IMR-90 (cell line): ENCODE data around the gene ARRB1. TPM values are rescaled to one million over a fixed set of nuclear protein-coding genes. Genes with fewer than 3 reads are reported as not detected.

Source experiments
- ATAC-seq: fragments of 200-7000 bp; cut with Tn5 transposase; 2 replicates; pipeline ENCODE4 v1.9.1; 2020; ENCODE audit warnings: low read depth, mild to moderate bottlenecking, moderate library complexity
- BruUV-seq: library from RNA; stranded (reverse); fragments of 400-500 nt; replicated peaks from 2 replicates; lab custom pipeline; 2021; lab: Mats Ljungman, UMichigan
- CTCF ChIA-PET: fragments of 300-600 bp; formaldehyde crosslinking; extraction: SDS; loops from one replicate; lab custom pipeline; 2021; ENCODE audit warnings: antibody characterized with exemption; lab: Yijun Ruan, JAX
- POLR2A ChIA-PET: fragments of 300-600 bp; sonication (Branson Sonifier 250); formaldehyde crosslinking; loops from one replicate; lab custom pipeline; 2022; ENCODE audit warnings: antibody characterized with exemption; ENCODE audit not compliant: unreplicated experiment; lab: Charles Lee
- DNase-seq: peaks from one replicate; pipeline ENCODE4 v3.0.0; 2013
- H2AFZ ChIP-seq: replicated peaks from 2 replicates; pipeline ENCODE3; 2013; ENCODE audit warnings: low read length, mild to moderate bottlenecking; ENCODE audit not compliant: poor library complexity
- H2AK5ac ChIP-seq: 2 replicates; pipeline ENCODE4 v1.6.1; 2013; ENCODE audit warnings: low read depth, low read length, inconsistent platforms
- H2AK9ac ChIP-seq: replicated peaks from 2 replicates; pipeline ENCODE3; 2013; ENCODE audit warnings: mild to moderate bottlenecking, low read depth, low read length, moderate library complexity; ENCODE audit not compliant: poor library complexity
- H2BK120ac ChIP-seq: 2 replicates; pipeline ENCODE4 v1.6.1; 2013; ENCODE audit warnings: low read depth, low read length, inconsistent platforms
- H2BK15ac ChIP-seq: 3 replicates; pipeline ENCODE4 v1.6.1; 2013; ENCODE audit warnings: low read depth, low read length, inconsistent platforms
- H2BK20ac ChIP-seq: 2 replicates; pipeline ENCODE4 v1.6.1; 2013; ENCODE audit warnings: low read depth, mild to moderate bottlenecking, inconsistent platforms, low read length, moderate library complexity
- H2BK5ac ChIP-seq: 2 replicates; pipeline ENCODE4 v1.6.1; 2013; ENCODE audit warnings: mild to moderate bottlenecking, low read depth, low read length, inconsistent platforms; ENCODE audit not compliant: poor library complexity, severe bottlenecking
- H3K14ac ChIP-seq: replicated peaks from 2 replicates; pipeline ENCODE4 v1.6.1; 2013; ENCODE audit warnings: low read depth, low read length, inconsistent platforms
- H3K18ac ChIP-seq: 2 replicates; pipeline ENCODE4 v1.6.1; 2013; ENCODE audit warnings: low read depth, low read length, control low read depth
- H3K23ac ChIP-seq: 2 replicates; pipeline ENCODE4 v1.6.1; 2013; ENCODE audit warnings: low read depth, low read length, inconsistent platforms
- H3K27ac ChIP-seq: 2 replicates; pipeline ENCODE4 v1.5.1; 2013; ENCODE audit warnings: mild to moderate bottlenecking, control low read depth, low read length; ENCODE audit not compliant: insufficient read depth
- H3K27me3 ChIP-seq: 2 replicates; pipeline ENCODE4 v1.6.1; 2013; ENCODE audit warnings: low read length; ENCODE audit not compliant: control insufficient read depth, insufficient read depth
- H3K36me3 ChIP-seq: 2 replicates; pipeline ENCODE4 v1.6.1; 2013; ENCODE audit warnings: low read length, mixed read lengths; ENCODE audit not compliant: control insufficient read depth, insufficient read depth
- H3K4ac ChIP-seq: 2 replicates; pipeline ENCODE4 v1.6.1; 2013; ENCODE audit warnings: low read depth, low read length, inconsistent platforms
- H3K4me1 ChIP-seq: 2 replicates; pipeline ENCODE4 v1.6.1; 2013; ENCODE audit warnings: low read length, mixed read lengths; ENCODE audit not compliant: control insufficient read depth, insufficient read depth
- H3K4me2 ChIP-seq: 2 replicates; pipeline ENCODE4 v1.6.1; 2013; ENCODE audit warnings: low read depth, mild to moderate bottlenecking, control low read depth, low read length, moderate library complexity
- H3K4me3 ChIP-seq: 2 replicates; pipeline ENCODE4 v1.5.1; 2013; ENCODE audit warnings: low read depth, mild to moderate bottlenecking, control low read depth, low read length, moderate library complexity; ENCODE audit not compliant: insufficient read depth
- H3K56ac ChIP-seq: 2 replicates; pipeline ENCODE4 v1.6.1; 2013; ENCODE audit warnings: low read length, inconsistent platforms; ENCODE audit not compliant: insufficient read depth; ENCODE audit errors: extremely low read depth
- H3K79me1 ChIP-seq, 2 experiments: 2 replicates each; pipeline ENCODE4 v1.6.1; 2013; ENCODE audit warnings: low read length in 2 of 2, inconsistent platforms in 1 of 2, low read depth in 1 of 2
- H3K9ac ChIP-seq: 2 replicates; pipeline ENCODE4 v1.6.1; 2013; ENCODE audit warnings: low read depth, low read length, control low read depth
- H3K9me1 ChIP-seq: 2 replicates; pipeline ENCODE4 v1.6.1; 2013; ENCODE audit warnings: low read length, inconsistent platforms; ENCODE audit not compliant: insufficient read depth
- H3K9me3 ChIP-seq: 2 replicates; pipeline ENCODE4 v1.6.1; 2013; ENCODE audit warnings: low read length; ENCODE audit not compliant: control insufficient read depth, insufficient read depth
- H4K20me1 ChIP-seq: 2 replicates; pipeline ENCODE4 v1.6.1; 2013; ENCODE audit warnings: low read length, inconsistent platforms; ENCODE audit not compliant: insufficient read depth
- H4K5ac ChIP-seq: 2 replicates; pipeline ENCODE4 v1.6.1; 2013; ENCODE audit warnings: mild to moderate bottlenecking, low read depth, low read length, control low read depth
- H4K8ac ChIP-seq, 2 experiments: 2 replicates each; pipeline ENCODE4 v1.6.1; 2013; ENCODE audit warnings: low read depth in 2 of 2, low read length in 2 of 2, control low read depth in 1 of 2, inconsistent platforms in 1 of 2
- H4K91ac ChIP-seq: 2 replicates; pipeline ENCODE4 v1.6.1; 2013; ENCODE audit warnings: low read depth, low read length, inconsistent platforms; ENCODE audit not compliant: insufficient read depth
- CEBPB ChIP-seq: IDR thresholded peaks from 2 replicates; pipeline ENCODE4 v1.6.1; 2012; ENCODE audit warnings: low read depth, low read length, improper control_type of control experiment
- CHD1 ChIP-seq: IDR thresholded peaks from 2 replicates; pipeline ENCODE4 v1.6.1; 2012; ENCODE audit warnings: low read depth, low read length, improper control_type of control experiment
- ELK1 ChIP-seq: fragments of 150-350 bp; IDR thresholded peaks from 2 replicates; pipeline ENCODE4 v1.6.1; 2016; ENCODE audit warnings: low read depth, mild to moderate bottlenecking, low read length, moderate library complexity, borderline replicate concordance
- FOS ChIP-seq: fragments of 150-350 bp; IDR thresholded peaks from 2 replicates; pipeline ENCODE4 v1.6.1; 2016; ENCODE audit warnings: low read depth, low read length
- MAFK ChIP-seq: IDR thresholded peaks from 2 replicates; pipeline ENCODE4 v1.6.1; 2012; ENCODE audit warnings: low read depth, low read length, improper control_type of control experiment
- MAZ ChIP-seq: IDR thresholded peaks from 2 replicates; pipeline ENCODE4 v1.6.1; 2012; ENCODE audit warnings: low read depth, mild to moderate bottlenecking, low read length, improper control_type of control experiment, moderate library complexity, borderline replicate concordance
- MXI1 ChIP-seq: IDR thresholded peaks from 2 replicates; pipeline ENCODE4 v1.6.1; 2012; ENCODE audit warnings: low read depth, mild to moderate bottlenecking, low read length, moderate library complexity, borderline replicate concordance
- NFE2L2 ChIP-seq: fragments of 150-350 bp; IDR thresholded peaks from 2 replicates; pipeline ENCODE4 v1.6.1; 2016; ENCODE audit warnings: low read depth, mild to moderate bottlenecking, low read length
- RAD21 ChIP-seq: IDR thresholded peaks from 2 replicates; pipeline ENCODE4 v1.6.1; 2012; ENCODE audit warnings: low read length, improper control_type of control experiment
- USF2 ChIP-seq: fragments of 150-350 bp; IDR thresholded peaks from 2 replicates; pipeline ENCODE4 v1.6.1; 2017; ENCODE audit warnings: mild to moderate bottlenecking, antibody characterized with exemption, low read length, low read depth
- WGBS, 2 experiments: methylation state at CpG; one replicate each; pipeline versions ENCODE4 v1.1.5 to v1.1.7; 2013; ENCODE audit warnings: missing lambda C conversion rate in 2 of 2; ENCODE audit not compliant: insufficient read length in 1 of 2; ENCODE audit errors: extremely low coverage in 2 of 2; 5-methylcytosine and 5-hydroxymethylcytosine counted together
- dilution Hi-C: fragments of 300-500 bp; cut with HindIII; formaldehyde crosslinking; loops from one replicate; pipeline ENCODE4 v1.14.3; 2018; ENCODE audit warnings: low sequenced_read_pairs; ENCODE audit not compliant: unreplicated experiment
- in situ Hi-C: fragments of 300-500 bp; cut with MboI; formaldehyde crosslinking; loops from 3 replicates; pipeline ENCODE4 v1.14.3; 2019; ENCODE audit warnings: low sequenced_read_pairs, inconsistent platforms, mixed read lengths
- intact Hi-C: fragments of 100-400 bp; cut with micrococcal nuclease; formaldehyde crosslinking; loops from 2 replicates; pipeline ENCODE4 v1.10.0; 2022
- polyA plus RNA-seq, 3 experiments: library from polyadenylated mRNA; depleted of rRNA; stranded (reverse); fragments of >200 nt; gene quantifications; 2 replicates each; pipeline ENCODE4 v1.2.3, GENCODE V29; 2012; ENCODE audit warnings: low replicate concordance in 1 of 3
- total RNA-seq: library from RNA; depleted of rRNA; stranded (reverse); fragments of >200 nt; gene quantifications from 2 replicates; pipeline ENCODE4 v1.2.3, GENCODE V29; 2012

ARRB1 gene
- total and polyA plus RNA-seq, 2 of the 4 experiments (the other 2 are of a cell fraction), result 11.0 to 17.4 TPM

- TF ChIP-seq FOS (no peak), RAD21 (peak; percentile 66), NFE2L2 (no peak)
Observed at GRCh38 chr11:75241036-75241905, 110.2 kb downstream of the ARRB1 start (continued).

- H4K8ac ChIP-seq, result no peak within 1 kb of the TSS
- ATAC-seq (no peak), DNase-seq (no peak)
- H3K56ac ChIP-seq, result no peak within 1 kb of the TSS
- no peaks in the 10 kb centered on the region for H3K9me1 ChIP-seq
- ChIA-PET POLR2A (no interaction called here), CTCF (interaction anchor here (0.6 to 1.5 kb wide), 4 partner anchors 95 to 264 kb away, joined by 3 to 10 read pairs (median 5); no protein-coding TSS in a partner anchor)
- no peak within 1 kb of the TSS for H3K23ac ChIP-seq
- no peak within 1 kb of the TSS for H3K27ac ChIP-seq
- H3K36me3 ChIP-seq, result no peaks in the 10 kb centered on the region
- no peaks in the 10 kb centered on the region for H3K79me1 ChIP-seq
- H2AK9ac ChIP-seq, result no peak within 1 kb of the TSS
- H2BK20ac ChIP-seq, result no peak within 1 kb of the TSS
- H4K20me1 ChIP-seq, result no peaks in the 10 kb centered on the region; the same call in 1 of the 2 replicates
- H2BK120ac ChIP-seq, result no peak within 1 kb of the TSS
- intact Hi-C loops, result loop anchor here (2.0 kb wide), 2 partner anchors 96 to 218 kb away; no protein-coding TSS in a partner anchor
- peak within 1 kb of the TSS; percentile 97 for H2AFZ ChIP-seq
- no peak within 1 kb of the TSS for H3K18ac ChIP-seq
- in situ Hi-C loops, result no loop called here
- H2BK5ac ChIP-seq, result no peak within 1 kb of the TSS
- H3K9ac ChIP-seq, result no peak within 1 kb of the TSS
- 2% methylated on average over 35 of the region's 58 CpGs; no CpG with 5 or more reads in 1 of the 2 experiments for WGBS, 2 experiments
- H2AK5ac ChIP-seq, result no peak within 1 kb of the TSS
- no peak within 1 kb of the TSS for H4K91ac ChIP-seq
- no peak within 1 kb of the TSS for H3K14ac ChIP-seq
- dilution Hi-C loops, result no loop called here
- H4K5ac ChIP-seq, result no peak within 1 kb of the TSS
- H3K4me1 ChIP-seq, result no peaks in the 10 kb centered on the region
- BruUV-seq, result no TSS peak
- H3K4ac ChIP-seq, result no peak within 1 kb of the TSS
- H2BK15ac ChIP-seq, result no peak within 1 kb of the TSS
- no peaks in the 10 kb centered on the region for H3K9me3 ChIP-seq
- peak within 1 kb of the TSS; percentile 66 for H3K4me2 ChIP-seq
- peak within 1 kb of the TSS; percentile 42 for H3K4me3 ChIP-seq
- TF ChIP-seq MAFK (no peak), MXI1 (no peak), ELK1 (no peak), NFE2L2 (no peak), RAD21 (no peak), MAZ (no peak), CEBPB (no peak), USF2 (no peak), CHD1 (no peak)
- peaks cover 82% of the 10 kb centered on the region for H3K27me3 ChIP-seq
Observed at GRCh38 chr11:75240311-75241035, 111.0 kb downstream of the ARRB1 start, which contains the start of gene TPBGL. Gene TPBGL (plus strand): TSS chr11:75240774. CDS start chr11:75241050, 276 bp downstream.
